ENCODE results near the gene ID3.

ID3 gene

DNA sequence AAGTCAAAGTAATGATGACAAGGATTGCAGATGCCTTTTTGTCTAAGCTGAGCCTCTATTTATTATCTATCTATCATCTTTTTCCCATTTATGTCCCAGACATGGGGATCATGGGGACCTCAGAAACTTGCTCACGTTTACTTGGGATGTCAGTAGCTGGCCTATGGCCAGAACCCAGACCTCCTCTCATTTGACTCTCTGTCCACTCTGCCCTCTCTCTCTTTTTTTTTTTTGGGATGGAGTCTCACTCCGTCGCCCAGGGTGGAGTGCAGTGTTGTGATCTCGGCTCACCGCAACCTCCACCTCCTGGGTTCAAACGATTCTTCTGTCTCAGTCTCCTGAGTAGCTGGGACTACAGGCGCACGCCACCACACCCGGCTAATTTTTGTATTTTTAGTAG lies 3.7 kb upstream of the ID3 start:
- Histone ChIP-seq H3K9me3 (ENCODE audit: insufficient read depth, low read length) (no peaks in the 10 kb centered on the region), H3K9ac (ENCODE audit: insufficient read length, low read depth) (no peak overlapping the region), H3K4me3 (ENCODE audit: insufficient read length, low read depth) (no peak overlapping the region), H3K4me1 (ENCODE audit: insufficient read depth, insufficient read length) (peaks cover 3% of the 10 kb centered on the region), H3K36me3 (ENCODE audit: insufficient read depth, insufficient read length, low read length) (peaks cover 12% of the 10 kb centered on the region), H3K27me3 (ENCODE audit: insufficient read depth, insufficient read length) (no peaks in the 10 kb centered on the region)
- DNase-seq (ENCODE audit: low read depth, low spot score): no peak
- TF ChIP-seq YY1 (IDR thresholded peaks at IDR 0.05; ENCODE audit: insufficient read depth, insufficient read length): no peak
- TF ChIP-seq SUZ12 (IDR thresholded peaks at IDR 0.05; ENCODE audit: extremely low read depth, insufficient read depth, insufficient read length): no peak
- TF ChIP-seq ZNF274 (IDR thresholded peaks at IDR 0.05; ENCODE audit: low read depth, low read length): no peak

DNA sequence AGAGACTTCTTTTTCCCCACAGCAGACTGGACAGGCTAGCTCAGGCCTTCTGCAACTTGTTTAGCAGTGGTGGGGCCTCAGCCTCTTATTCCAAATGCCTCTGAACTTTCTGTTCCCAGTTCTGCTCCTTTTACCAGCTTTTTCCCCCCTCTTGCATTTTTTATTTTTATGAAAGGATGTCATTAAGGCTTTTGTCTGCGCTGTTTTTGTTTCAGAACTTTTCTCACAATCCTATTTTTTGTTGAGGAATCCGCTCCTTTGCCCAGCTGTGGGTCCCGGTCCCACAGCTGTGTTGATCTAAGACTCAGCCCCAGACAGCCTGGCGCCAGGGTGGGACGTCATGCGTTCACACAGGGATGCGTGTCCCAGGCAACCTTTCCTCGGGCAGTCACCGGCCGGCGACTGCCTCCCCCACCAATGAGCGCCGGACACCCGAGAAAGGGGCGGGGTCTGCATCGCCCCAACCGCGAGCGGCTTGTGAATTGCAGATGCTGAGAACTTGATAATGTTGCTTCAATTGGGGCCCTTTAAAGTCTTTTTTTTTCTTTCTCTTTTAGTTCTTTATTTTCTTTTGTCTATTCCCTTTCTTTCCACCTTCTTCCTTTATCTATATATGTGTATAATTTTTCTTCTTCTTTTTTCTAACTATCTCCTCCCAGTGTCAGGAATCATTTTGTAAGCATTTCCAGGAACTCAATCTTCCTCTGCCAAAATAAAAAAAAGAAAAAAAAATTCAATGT lies 3.0 kb upstream of the ID3 start:
- peaks cover 19% of the 10 kb centered on the region for H3K36me3 ChIP-seq (ENCODE audit: insufficient read depth, insufficient read length, low read length)
- no peaks in the 10 kb centered on the region for H3K27me3 ChIP-seq (ENCODE audit: insufficient read depth, insufficient read length)
- H3K4me1 ChIP-seq (ENCODE audit: insufficient read depth, insufficient read length): peaks cover 3% of the 10 kb centered on the region
- DNase-seq (ENCODE audit: low read depth, low spot score): peak; percentile 83
- TF ChIP-seq YY1 (IDR thresholded peaks at IDR 0.05; ENCODE audit: insufficient read depth, insufficient read length) (no peak), ZNF274 (IDR thresholded peaks at IDR 0.05; ENCODE audit: low read depth, low read length) (no peak), SUZ12 (IDR thresholded peaks at IDR 0.05; ENCODE audit: extremely low read depth, insufficient read depth, insufficient read length) (no peak)
- no peak overlapping the region for H3K4me3 ChIP-seq (ENCODE audit: insufficient read length, low read depth)
- no peaks in the 10 kb centered on the region for H3K9me3 ChIP-seq (ENCODE audit: insufficient read depth, low read length)
- no peak overlapping the region for H3K9ac ChIP-seq (ENCODE audit: insufficient read length, low read depth)

DNA sequence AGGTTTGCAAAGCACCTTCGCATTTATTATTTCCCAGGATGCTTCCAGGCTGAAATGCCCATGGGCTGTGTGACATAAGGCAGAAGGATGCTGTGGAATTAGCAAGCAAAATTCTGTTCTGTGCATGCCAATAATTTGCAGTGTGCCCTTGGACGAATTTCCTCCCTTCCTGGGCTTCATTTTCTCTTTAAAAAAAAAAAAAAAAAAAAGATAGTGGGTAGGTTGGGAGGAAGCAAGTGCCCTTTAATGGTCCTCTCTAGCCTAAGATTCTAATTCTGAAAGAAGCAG lies 2.5 kb upstream of the ID3 start:
- H3K9ac ChIP-seq (ENCODE audit: insufficient read length, low read depth): no peak overlapping the region

DNA sequence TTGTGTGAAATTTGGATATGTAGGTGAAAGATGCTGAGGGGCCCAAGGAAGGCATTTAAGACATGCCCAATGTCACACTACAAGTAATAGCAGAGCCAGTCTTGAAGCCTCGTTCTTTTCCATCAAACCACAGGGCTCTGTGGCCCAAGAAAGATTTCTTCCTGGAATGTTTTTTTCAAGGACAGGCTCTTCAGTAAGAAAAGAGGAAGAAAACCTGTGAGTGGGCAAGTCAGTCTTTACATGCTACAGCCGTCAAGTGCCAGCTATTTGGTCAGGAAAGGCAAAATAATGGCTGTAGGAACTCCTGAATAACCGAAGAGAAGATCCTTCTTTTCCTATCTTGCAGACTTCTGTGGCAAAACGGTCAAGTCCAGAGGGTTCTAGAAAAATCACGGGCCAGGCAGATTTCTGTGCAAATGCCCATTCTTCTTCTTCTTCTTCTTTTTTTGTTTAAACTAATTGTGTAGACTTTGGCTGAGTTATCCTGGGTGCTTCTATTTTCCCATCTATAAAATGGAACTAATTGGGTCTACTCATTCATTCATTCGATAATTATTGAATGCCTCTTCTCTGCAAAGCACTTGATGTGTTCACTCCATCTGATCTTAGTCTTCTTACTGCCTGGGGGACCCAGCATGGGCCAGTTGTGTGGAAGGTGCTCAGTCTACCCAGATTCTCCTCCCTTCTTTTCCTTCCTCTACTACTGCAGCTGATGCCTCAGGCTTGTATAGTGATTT lies 1.9 kb upstream of the ID3 start:
- H3K4me1 ChIP-seq (ENCODE audit: insufficient read depth, insufficient read length): peaks cover 2% of the 10 kb centered on the region
- no peak overlapping the region for H3K9ac ChIP-seq (ENCODE audit: insufficient read length, low read depth)
- TF ChIP-seq SUZ12 (IDR thresholded peaks at IDR 0.05; ENCODE audit: extremely low read depth, insufficient read depth, insufficient read length): no peak
- TF ChIP-seq ZNF274 (IDR thresholded peaks at IDR 0.05; ENCODE audit: low read depth, low read length): no peak
- TF ChIP-seq YY1 (IDR thresholded peaks at IDR 0.05; ENCODE audit: insufficient read depth, insufficient read length): no peak
- peaks cover 20% of the 10 kb centered on the region for H3K36me3 ChIP-seq (ENCODE audit: insufficient read depth, insufficient read length, low read length)
- no peak overlapping the region for H3K4me3 ChIP-seq (ENCODE audit: insufficient read length, low read depth)
- no peaks in the 10 kb centered on the region for H3K9me3 ChIP-seq (ENCODE audit: insufficient read depth, low read length)
- H3K27me3 ChIP-seq (ENCODE audit: insufficient read depth, insufficient read length): no peaks in the 10 kb centered on the region
- DNase-seq (ENCODE audit: low read depth, low spot score): no peak

More for the DNA sequence above, 2.5 kb upstream of the ID3 start:
- Histone ChIP-seq H3K27me3 (ENCODE audit: insufficient read depth, insufficient read length) (no peaks in the 10 kb centered on the region), H3K4me1 (ENCODE audit: insufficient read depth, insufficient read length) (peaks cover 3% of the 10 kb centered on the region), H3K36me3 (ENCODE audit: insufficient read depth, insufficient read length, low read length) (peaks cover 20% of the 10 kb centered on the region), H3K4me3 (ENCODE audit: insufficient read length, low read depth) (no peak overlapping the region), H3K9me3 (ENCODE audit: insufficient read depth, low read length) (no peaks in the 10 kb centered on the region)
- TF ChIP-seq YY1 (IDR thresholded peaks at IDR 0.05; ENCODE audit: insufficient read depth, insufficient read length): no peak
- no peak for TF ChIP-seq SUZ12 (IDR thresholded peaks at IDR 0.05; ENCODE audit: extremely low read depth, insufficient read depth, insufficient read length)
- no peak for TF ChIP-seq ZNF274 (IDR thresholded peaks at IDR 0.05; ENCODE audit: low read depth, low read length)
- no peak for DNase-seq (ENCODE audit: low read depth, low spot score)

DNA sequence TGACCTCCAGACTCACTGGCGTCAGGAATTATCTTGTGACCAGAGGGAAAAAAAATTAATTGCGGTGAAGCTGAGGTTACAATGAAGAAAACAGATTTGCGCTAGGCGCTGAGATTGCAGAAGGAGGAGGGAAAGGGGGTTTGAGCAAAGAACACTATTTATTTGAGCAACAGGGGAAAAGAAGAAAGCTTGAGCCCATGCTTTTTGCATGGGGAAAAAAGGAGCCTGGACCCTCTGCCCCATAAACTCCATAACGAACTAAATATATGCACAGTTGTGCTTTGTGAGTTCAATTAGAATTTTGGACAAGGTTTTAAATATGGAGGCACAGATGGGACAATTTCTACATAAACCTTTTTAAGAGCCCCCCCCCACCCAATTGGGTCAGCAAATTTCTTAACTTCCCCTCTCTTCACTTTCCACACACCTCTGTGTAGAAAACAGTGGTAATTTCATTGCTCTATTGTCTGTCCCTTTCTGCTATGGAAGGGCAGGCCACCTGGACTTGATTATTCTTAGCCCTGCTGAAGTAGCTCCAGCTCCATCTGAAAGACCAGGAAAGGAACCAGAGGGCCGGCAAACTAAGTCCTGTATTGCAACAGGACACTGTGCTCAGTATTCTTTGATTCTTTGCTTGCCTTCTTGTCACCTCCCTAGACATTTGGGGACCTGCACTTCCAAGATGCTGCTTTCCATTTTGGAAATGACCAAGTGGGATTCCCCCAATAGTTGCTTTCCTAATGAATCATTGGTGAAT lies 862 bp upstream of the ID3 start:
- peaks cover 3% of the 10 kb centered on the region for H3K4me1 ChIP-seq (ENCODE audit: insufficient read depth, insufficient read length)
- H3K9me3 ChIP-seq (ENCODE audit: insufficient read depth, low read length): no peaks in the 10 kb centered on the region
- no peaks in the 10 kb centered on the region for H3K27me3 ChIP-seq (ENCODE audit: insufficient read depth, insufficient read length)
- peak overlapping the region; percentile 97 for H3K4me3 ChIP-seq (ENCODE audit: insufficient read length, low read depth)
- TF ChIP-seq ZNF274 (IDR thresholded peaks at IDR 0.05; ENCODE audit: low read depth, low read length) (no peak), SUZ12 (IDR thresholded peaks at IDR 0.05; ENCODE audit: extremely low read depth, insufficient read depth, insufficient read length) (no peak), YY1 (IDR thresholded peaks at IDR 0.05; ENCODE audit: insufficient read depth, insufficient read length) (no peak)
- DNase-seq (ENCODE audit: low read depth, low spot score): no peak
- H3K9ac ChIP-seq (ENCODE audit: insufficient read length, low read depth): peak overlapping the region; percentile 65
- H3K36me3 ChIP-seq (ENCODE audit: insufficient read depth, insufficient read length, low read length): peaks cover 20% of the 10 kb centered on the region

DNA sequence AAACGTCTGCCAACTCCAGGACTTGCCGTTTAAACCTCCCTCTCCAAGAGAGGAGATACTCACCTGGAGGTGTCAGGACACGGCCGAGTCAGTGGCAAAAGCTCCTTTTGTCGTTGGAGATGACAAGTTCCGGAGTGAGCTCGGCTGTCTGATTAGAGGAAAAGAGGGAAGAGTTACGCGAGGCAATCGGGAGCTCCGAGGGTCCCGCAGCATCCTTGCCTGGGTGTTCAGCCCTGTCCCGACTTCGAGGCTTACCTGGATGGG lies 497 bp downstream of the ID3 start:
- no peak for DNase-seq (ENCODE audit: low read depth, low spot score)
- Histone ChIP-seq H3K4me3 (ENCODE audit: insufficient read length, low read depth) (peak overlapping the region; percentile 97), H3K36me3 (ENCODE audit: insufficient read depth, insufficient read length, low read length) (peaks cover 20% of the 10 kb centered on the region), H3K9ac (ENCODE audit: insufficient read length, low read depth) (peak overlapping the region; percentile 90), H3K27me3 (ENCODE audit: insufficient read depth, insufficient read length) (no peaks in the 10 kb centered on the region), H3K9me3 (ENCODE audit: insufficient read depth, low read length) (no peaks in the 10 kb centered on the region), H3K4me1 (ENCODE audit: insufficient read depth, insufficient read length) (peaks cover 3% of the 10 kb centered on the region)
- no peak for TF ChIP-seq YY1 (IDR thresholded peaks at IDR 0.05; ENCODE audit: insufficient read depth, insufficient read length)
- no peak for TF ChIP-seq SUZ12 (IDR thresholded peaks at IDR 0.05; ENCODE audit: extremely low read depth, insufficient read depth, insufficient read length)
- TF ChIP-seq ZNF274 (IDR thresholded peaks at IDR 0.05; ENCODE audit: low read depth, low read length): no peak
